Measurements from ENCODE around the gene BTBD9. TPM values are rescaled to one million over a fixed set of nuclear protein-coding genes. Genes with fewer than 3 reads are reported as not detected.

BTBD9 gene
- total RNA-seq, 6 experiments from 2014 or later: 11.0 to 12.7 (median 12.5) TPM

- Mint-ChIP-seq H3K36me3 (ENCODE audit: low read depth) (peaks cover 7% of the 10 kb centered on the region; the same call in 1 of the 2 replicates), H3K4me1 (ENCODE audit: low read depth) (no peaks in the 10 kb centered on the region), H3K27me3 (ENCODE audit: insufficient read depth) (no peaks in the 10 kb centered on the region), H3K9me3 (no peaks in the 10 kb centered on the region), H3K27ac (no peak overlapping the region), H3K4me3 (no peak overlapping the region)
- TF ChIP-seq CTCF (IDR thresholded peaks at IDR 0.05): no peak
- no peak for DNase-seq
These were observed 45.2 kb upstream of the BTBD9 start for GRCh38 chr6:38684904-38685303.

GRCh38 chr6:38684237-38684636 is 44.5 kb upstream of the BTBD9 start:
- no peak for DNase-seq
- H3K9me3 Mint-ChIP-seq: no peaks in the 10 kb centered on the region
- TF ChIP-seq CTCF (IDR thresholded peaks at IDR 0.05): no peak
- H3K36me3 Mint-ChIP-seq (ENCODE audit: low read depth): peaks cover 7% of the 10 kb centered on the region; the same call in 1 of the 2 replicates
- H3K4me1 Mint-ChIP-seq (ENCODE audit: low read depth): no peaks in the 10 kb centered on the region
- H3K4me3 Mint-ChIP-seq: no peak overlapping the region
- no peaks in the 10 kb centered on the region for H3K27me3 Mint-ChIP-seq (ENCODE audit: insufficient read depth)
- no peak overlapping the region for H3K27ac Mint-ChIP-seq

DNA sequence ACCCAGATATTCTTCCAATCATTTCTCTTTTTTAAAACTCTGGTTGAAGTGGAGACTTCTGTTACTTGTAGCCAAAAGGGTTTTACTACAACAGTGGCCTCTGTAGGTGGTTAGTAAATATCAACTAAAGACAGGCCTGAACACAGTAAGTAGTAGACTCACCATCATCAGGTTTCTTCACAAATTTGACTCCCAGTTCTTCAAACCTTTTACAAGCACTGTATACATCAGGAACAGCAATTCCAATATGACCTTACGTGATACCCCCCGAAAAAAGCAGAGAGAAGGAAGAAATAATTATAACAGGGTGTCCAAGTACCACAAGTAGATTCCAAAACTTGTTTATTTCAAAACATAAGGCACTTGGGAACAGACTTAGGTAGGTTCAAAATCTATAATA is 42.1 kb upstream of the BTBD9 start:
- H3K4me1 Mint-ChIP-seq (ENCODE audit: low read depth): no peaks in the 10 kb centered on the region
- no peaks in the 10 kb centered on the region; the same call in 1 of the 2 replicates for H3K27me3 Mint-ChIP-seq (ENCODE audit: insufficient read depth)
- H3K4me3 Mint-ChIP-seq: no peak overlapping the region
- no peak for TF ChIP-seq CTCF (IDR thresholded peaks at IDR 0.05)
- H3K9me3 Mint-ChIP-seq: no peaks in the 10 kb centered on the region
- H3K36me3 Mint-ChIP-seq (ENCODE audit: low read depth): peaks cover 10% of the 10 kb centered on the region; the same call in 1 of the 2 replicates
- DNase-seq: no peak
- H3K27ac Mint-ChIP-seq: no peak overlapping the region

- no peak for DNase-seq
- peaks cover 14% of the 10 kb centered on the region; the same call in 1 of the 2 replicates for H3K36me3 Mint-ChIP-seq (ENCODE audit: low read depth)
- H3K27ac Mint-ChIP-seq: no peak overlapping the region
- H3K9me3 Mint-ChIP-seq: no peaks in the 10 kb centered on the region
- no peaks in the 10 kb centered on the region for H3K4me1 Mint-ChIP-seq (ENCODE audit: low read depth)
- no peak for TF ChIP-seq CTCF (IDR thresholded peaks at IDR 0.05)
- H3K27me3 Mint-ChIP-seq (ENCODE audit: insufficient read depth): no peaks in the 10 kb centered on the region; the same call in 1 of the 2 replicates
- H3K4me3 Mint-ChIP-seq: no peak overlapping the region
These were observed 39.9 kb upstream of the BTBD9 start for GRCh38 chr6:38679668-38680067.

- H3K27me3 Mint-ChIP-seq (ENCODE audit: insufficient read depth): no peaks in the 10 kb centered on the region; the same call in 1 of the 2 replicates
- H3K4me1 Mint-ChIP-seq (ENCODE audit: low read depth): no peaks in the 10 kb centered on the region
- H3K9me3 Mint-ChIP-seq: no peaks in the 10 kb centered on the region
- no peak for DNase-seq
- no peak for TF ChIP-seq CTCF (IDR thresholded peaks at IDR 0.05)
- H3K4me3 Mint-ChIP-seq: no peak overlapping the region
- peaks cover 14% of the 10 kb centered on the region; the same call in 1 of the 2 replicates for H3K36me3 Mint-ChIP-seq (ENCODE audit: low read depth)
- no peak overlapping the region for H3K27ac Mint-ChIP-seq
These were observed 38.5 kb upstream of the BTBD9 start for GRCh38 chr6:38678178-38678760.
